MV-4-11 (cell line): Measurements from ENCODE around the gene FMN2.
"Not testable (repeated sequence)": the region's sequence is repeated elsewhere in the genome, so short reads cannot be mapped to it uniquely, and the experiment has no call there.

ENCODE experiments used
- DNase-seq: peaks from one replicate; lab custom pipeline; 2025; lab: John Stamatoyannopoulos, UW

The FMN2 gene

GRCh38 chr1:240362826-240363225 lies 271.1 kb downstream of the FMN2 start:
- DNase-seq, result no peak

GRCh38 chr1:240363315-240363714 lies 271.6 kb downstream of the FMN2 start:
- no peak for DNase-seq

- DNase-seq, result no peak
Observed at GRCh38 chr1:240363914-240364313, 272.2 kb downstream of the FMN2 start.

- DNase-seq, result no peak
Observed at GRCh38 chr1:240366636-240367035, 275.0 kb downstream of the FMN2 start.

GRCh38 chr1:240385551-240385950 lies 293.9 kb downstream of the FMN2 start:
- DNase-seq, result no peak

GRCh38 chr1:240385985-240386978 lies 294.6 kb downstream of the FMN2 start:
- peak; percentile 28 for DNase-seq

GRCh38 chr1:240387051-240387450 lies 295.4 kb downstream of the FMN2 start:
- DNase-seq, result no peak

GRCh38 chr1:240391660-240392260 lies 300.1 kb downstream of the FMN2 start:
- DNase-seq, result no peak

- DNase-seq, result no peak
Observed at GRCh38 chr1:240394353-240394752, 302.7 kb downstream of the FMN2 start.

GRCh38 chr1:240395336-240395735 lies 303.7 kb downstream of the FMN2 start:
- no peak for DNase-seq

- peak; percentile 28 for DNase-seq
Observed at GRCh38 chr1:240399381-240399780, 307.7 kb downstream of the FMN2 start.

- no peak for DNase-seq
Observed at GRCh38 chr1:240401731-240402130, 310.0 kb downstream of the FMN2 start.

GRCh38 chr1:240402326-240402725 lies 310.6 kb downstream of the FMN2 start:
- DNase-seq, result no peak

GRCh38 chr1:240404286-240404685 lies 312.6 kb downstream of the FMN2 start:
- DNase-seq, result no peak

GRCh38 chr1:240405751-240406150 lies 314.1 kb downstream of the FMN2 start:
- DNase-seq, result no peak

- DNase-seq, result no peak
Observed at GRCh38 chr1:240407407-240407806, 315.7 kb downstream of the FMN2 start.

GRCh38 chr1:240409615-240410014 lies 317.9 kb downstream of the FMN2 start:
- DNase-seq, result no peak

GRCh38 chr1:240413732-240414131 lies 322.0 kb downstream of the FMN2 start:
- DNase-seq, result no peak

GRCh38 chr1:240414237-240414636 lies 322.6 kb downstream of the FMN2 start:
- DNase-seq, result no peak

- not testable (repeated sequence) for DNase-seq
Observed at GRCh38 chr1:240415011-240415410, 323.3 kb downstream of the FMN2 start.

GRCh38 chr1:240415532-240415931 lies 323.8 kb downstream of the FMN2 start:
- no peak for DNase-seq

GRCh38 chr1:240417317-240417716 lies 325.6 kb downstream of the FMN2 start:
- no peak for DNase-seq

GRCh38 chr1:240420766-240421165 lies 329.1 kb downstream of the FMN2 start:
- DNase-seq, result no peak
